Gastroesophageal sphincter (tissue), 4 donors: Measurements from ENCODE around the gene HPD. TPM values are rescaled to one million over a fixed set of nuclear protein-coding genes. Genes with fewer than 3 reads are reported as not detected.

ENCODE experiments used
- ATAC-seq: fragments of 150-250 bp; one replicate; pipeline ENCODE4 v1.9.1; 2016; ENCODE audit warnings: mild to moderate bottlenecking, moderate library complexity
- H3K27ac ChIP-seq, 4 donors: fragments of 200-600 bp; sonication (generic) in 3 of 4; 1 replicate in 3 of 4; 2 replicates in 1 of 4; pipeline ENCODE4 v1.5.1; 2016 to 2019
- H3K27me3 ChIP-seq: fragments of 200-600 bp; sonication (generic); one replicate; pipeline ENCODE4 v1.5.1; 2019
- H3K36me3 ChIP-seq, 2 donors: fragments of 200-600 bp; sonication (generic); one replicate each; pipeline ENCODE4 v1.5.1; 2019; ENCODE audit warnings: control low read depth in 1 of 2
- H3K4me1 ChIP-seq, 3 donors: fragments of 200-600 bp; sonication (generic); 1 replicate in 2 of 3; 2 replicates in 1 of 3; pipeline ENCODE4 v1.5.1; 2016 to 2019; ENCODE audit warnings: control low read depth in 2 of 3
- H3K4me3 ChIP-seq, 2 donors: fragments of 200-600 bp; sonication (generic); one replicate each; pipeline ENCODE4 v1.5.1; 2019; ENCODE audit warnings: mild to moderate bottlenecking in 1 of 2, moderate library complexity in 1 of 2
- H3K9me3 ChIP-seq, 3 donors: fragments of 200-600 bp; sonication (generic); one replicate each; pipeline ENCODE4 v1.5.1; 2017 to 2019; ENCODE audit warnings: control low read depth in 2 of 3
- EP300 ChIP-seq: sonication (generic); formaldehyde crosslinking; IDR thresholded peaks from one replicate; pipeline ENCODE4 v1.6.1; 2017; ENCODE audit warnings: antibody characterized with exemption, mild to moderate bottlenecking
- POLR2A ChIP-seq, 2 donors: fragments of 450-650 bp; IDR thresholded peaks; one replicate each; pipeline ENCODE4 v1.6.1; 2017; ENCODE audit warnings: antibody characterized with exemption in 2 of 2, mild to moderate bottlenecking in 2 of 2, moderate library complexity in 1 of 2
- POLR2AphosphoS5 ChIP-seq: sonication (generic); formaldehyde crosslinking; IDR thresholded peaks from one replicate; pipeline ENCODE4 v1.6.1; 2017; ENCODE audit warnings: antibody characterized with exemption
- WGBS, 2 donors: methylation state at CpG; one replicate each; pipeline ENCODE4 v1.1.5; 2018; ENCODE audit warnings: low coverage in 1 of 2; 5-methylcytosine and 5-hydroxymethylcytosine counted together
- total RNA-seq, 4 donors: library from RNA; depleted of rRNA; stranded (reverse); fragments of >200 nt; gene quantifications; one replicate each; pipeline ENCODE4 v1.1.0, GENCODE V29; 2016
- TF ChIP-seq, protein P1 (sequence below), 4 experiments: fragments of 200-600 bp in 2 of 4; fragments of 450-650 bp in 2 of 4; sonication (generic) in 1 of 4; IDR thresholded peaks; one replicate each; pipeline ENCODE4 v1.5.1; 2017 to 2019; ENCODE audit warnings: antibody characterized with exemption in 4 of 4, mild to moderate bottlenecking in 2 of 4, moderate library complexity in 2 of 4

HPD gene
- total RNA-seq, 4 donors from 2014 or later: 1.2 to 5.0 (median 2.6) TPM; not detected in 1

- Histone ChIP-seq H3K9me3 (no peaks in the 10 kb centered on the region), H3K27ac (peak overlapping the region in 3 of 4 donors; percentile 0 to 39 (median 16)), H3K36me3 (peaks cover 0 to 90% of the 10 kb centered on the region in 2 donors), H3K4me1 (peaks cover 0 to 25% (median 0%) of the 10 kb centered on the region in 3 donors), H3K4me3 (no peak overlapping the region), H3K27me3 (no peaks in the 10 kb centered on the region)
- WGBS, 2 donors: 82 to 87% methylated on average over 4 of the region's 9 CpGs
- no peak for ATAC-seq
- TF ChIP-seq POLR2AphosphoS5 (no peak), POLR2A (IDR thresholded peaks at IDR 0.05) (no peak), EP300 (no peak)
- TF ChIP-seq, protein P1, sequence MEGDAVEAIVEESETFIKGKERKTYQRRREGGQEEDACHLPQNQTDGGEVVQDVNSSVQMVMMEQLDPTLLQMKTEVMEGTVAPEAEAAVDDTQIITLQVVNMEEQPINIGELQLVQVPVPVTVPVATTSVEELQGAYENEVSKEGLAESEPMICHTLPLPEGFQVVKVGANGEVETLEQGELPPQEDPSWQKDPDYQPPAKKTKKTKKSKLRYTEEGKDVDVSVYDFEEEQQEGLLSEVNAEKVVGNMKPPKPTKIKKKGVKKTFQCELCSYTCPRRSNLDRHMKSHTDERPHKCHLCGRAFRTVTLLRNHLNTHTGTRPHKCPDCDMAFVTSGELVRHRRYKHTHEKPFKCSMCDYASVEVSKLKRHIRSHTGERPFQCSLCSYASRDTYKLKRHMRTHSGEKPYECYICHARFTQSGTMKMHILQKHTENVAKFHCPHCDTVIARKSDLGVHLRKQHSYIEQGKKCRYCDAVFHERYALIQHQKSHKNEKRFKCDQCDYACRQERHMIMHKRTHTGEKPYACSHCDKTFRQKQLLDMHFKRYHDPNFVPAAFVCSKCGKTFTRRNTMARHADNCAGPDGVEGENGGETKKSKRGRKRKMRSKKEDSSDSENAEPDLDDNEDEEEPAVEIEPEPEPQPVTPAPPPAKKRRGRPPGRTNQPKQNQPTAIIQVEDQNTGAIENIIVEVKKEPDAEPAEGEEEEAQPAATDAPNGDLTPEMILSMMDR (IDR thresholded peaks at IDR 0.05): no peak
Observed at GRCh38 chr12:121828826-121829225, 29.8 kb downstream of the HPD start.

GRCh38 chr12:121828306-121828705, 30.4 kb downstream of the HPD start:
- H3K4me3 ChIP-seq: no peak overlapping the region
- H3K4me1 ChIP-seq: peaks cover 0 to 25% (median 0%) of the 10 kb centered on the region in 3 donors
- no peaks in the 10 kb centered on the region for H3K27me3 ChIP-seq
- ATAC-seq: no peak
- WGBS, 2 donors: 72 to 90% methylated on average over 5 to 6 of the region's 8 CpGs
- no peaks in the 10 kb centered on the region for H3K9me3 ChIP-seq
- peak overlapping the region in 1 of 4 donors; percentile 16 for H3K27ac ChIP-seq
- peaks cover 0 to 95% of the 10 kb centered on the region in 2 donors for H3K36me3 ChIP-seq
- TF ChIP-seq, protein P1 (IDR thresholded peaks at IDR 0.05): no peak
- TF ChIP-seq EP300: no peak
- no peak for TF ChIP-seq POLR2A (IDR thresholded peaks at IDR 0.05)
- no peak for TF ChIP-seq POLR2AphosphoS5

DNA sequence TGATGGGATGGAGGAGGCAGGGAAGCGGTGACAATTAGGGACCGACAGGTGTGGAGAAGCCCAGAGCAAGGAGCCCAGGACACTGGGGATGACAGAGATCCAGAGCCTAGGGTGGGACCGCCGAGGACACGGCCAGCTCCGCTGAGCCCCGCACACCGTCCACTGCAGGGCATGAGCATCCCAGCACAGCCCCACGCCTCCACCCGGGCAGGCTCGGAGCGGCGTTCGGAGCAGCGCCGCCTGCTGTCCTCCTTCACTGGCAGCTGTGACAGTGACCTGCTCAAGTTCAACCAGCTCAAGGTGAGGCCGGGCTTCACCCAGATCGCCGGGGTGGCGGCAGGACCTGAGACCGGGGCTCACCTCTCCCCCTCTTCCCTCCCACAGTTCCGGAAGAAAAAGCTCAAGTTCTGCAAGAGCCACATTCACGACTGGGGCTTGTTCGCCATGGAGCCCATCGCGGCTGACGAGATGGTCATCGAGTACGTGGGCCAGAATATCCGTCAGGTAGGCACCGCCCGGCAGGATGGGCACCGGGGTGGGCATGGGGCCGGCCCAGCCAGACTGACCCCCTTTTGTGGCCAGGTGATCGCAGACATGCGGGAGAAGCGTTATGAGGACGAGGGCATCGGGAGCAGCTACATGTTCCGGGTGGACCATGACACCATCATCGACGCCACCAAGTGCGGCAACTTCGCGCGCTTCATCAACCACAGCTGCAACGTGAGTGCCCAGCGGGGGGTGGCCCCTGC, 31.1 kb downstream of the HPD start:
- Histone ChIP-seq H3K27me3 (no peaks in the 10 kb centered on the region), H3K4me1 (peaks cover 0 to 25% (median 0%) of the 10 kb centered on the region in 3 donors), H3K27ac (no peak overlapping the region), H3K36me3 (peaks cover 0 to 97% of the 10 kb centered on the region in 2 donors), H3K9me3 (no peaks in the 10 kb centered on the region), H3K4me3 (no peak overlapping the region)
- TF ChIP-seq EP300 (no peak), POLR2AphosphoS5 (no peak), POLR2A (IDR thresholded peaks at IDR 0.05) (no peak)
- TF ChIP-seq, protein P1 (IDR thresholded peaks at IDR 0.05): no peak
- no peak for ATAC-seq
- WGBS, 2 donors: 86 to 90% methylated on average over 10 of the region's 48 CpGs

GRCh38 chr12:121826318-121827150, 32.1 kb downstream of the HPD start:
- peaks cover 0 to 97% of the 10 kb centered on the region in 2 donors for H3K36me3 ChIP-seq
- no peaks in the 10 kb centered on the region for H3K27me3 ChIP-seq
- TF ChIP-seq EP300: no peak
- TF ChIP-seq POLR2AphosphoS5: no peak
- TF ChIP-seq POLR2A (IDR thresholded peaks at IDR 0.05): no peak
- TF ChIP-seq, protein P1 (IDR thresholded peaks at IDR 0.05): no peak
- H3K4me3 ChIP-seq: no peak overlapping the region
- WGBS, 2 donors: 88 to 93% methylated on average over 6 to 16 of the region's 18 CpGs
- H3K4me1 ChIP-seq: peaks cover 0 to 25% (median 0%) of the 10 kb centered on the region in 3 donors
- no peak for ATAC-seq
- no peaks in the 10 kb centered on the region for H3K9me3 ChIP-seq
- H3K27ac ChIP-seq: no peak overlapping the region
